DMS53 (cell line): ENCODE data around the gene PRCP.

Source experiments
- DNase-seq: peaks from one replicate; lab custom pipeline; 2025; lab: John Stamatoyannopoulos, UW

Gene PRCP

GRCh38 chr11:82828472-82828871 is 71.8 kb downstream of the PRCP start:
- DNase-seq: no peak

- no peak for DNase-seq
These were observed 73.7 kb downstream of the PRCP start for GRCh38 chr11:82826526-82826925.

DNA sequence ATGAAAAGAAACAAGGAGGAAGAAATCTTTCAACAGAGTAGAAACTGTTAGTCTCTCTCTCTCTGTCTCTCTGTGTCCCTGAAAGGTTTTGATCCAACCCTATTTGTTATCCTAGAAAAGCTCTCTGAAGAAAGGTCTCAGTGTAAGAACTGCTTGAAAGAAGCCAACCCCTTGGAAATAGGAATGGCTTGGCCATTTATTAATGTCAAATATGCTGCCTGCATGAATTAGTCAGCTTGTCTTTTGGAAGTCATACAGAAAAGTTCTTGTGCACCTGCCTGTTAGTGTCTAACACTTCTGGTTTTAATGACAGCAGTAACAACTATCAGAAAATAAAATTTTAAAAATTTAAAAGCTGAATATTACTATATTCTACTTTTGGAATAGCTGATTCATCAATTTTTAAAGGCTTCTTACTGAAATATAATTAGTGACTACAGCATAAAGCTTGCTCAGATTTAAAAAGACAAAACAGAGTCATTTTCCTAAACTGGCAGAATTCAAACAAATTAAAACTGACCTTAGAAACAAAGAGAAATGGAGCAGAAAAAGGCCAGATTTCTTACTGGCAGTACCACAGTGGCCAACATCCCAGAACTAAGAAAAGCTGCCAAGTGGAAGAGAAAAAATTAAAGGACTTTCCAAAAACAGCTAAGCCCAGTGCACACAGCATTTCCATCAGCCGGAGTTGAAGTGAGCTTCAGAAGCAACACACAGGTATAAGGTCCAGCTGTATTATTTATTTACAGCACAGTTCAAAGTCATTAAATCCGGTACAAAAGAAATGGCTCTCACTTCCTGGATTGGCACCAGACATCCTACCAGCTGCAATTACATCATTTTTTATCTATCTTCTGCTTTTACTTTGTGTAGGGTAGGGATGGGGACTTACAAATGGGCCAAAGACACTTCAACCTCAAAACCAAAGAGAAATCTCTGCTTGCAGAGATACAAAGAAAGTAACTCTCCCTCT is 76.3 kb downstream of the PRCP start:
- peak; percentile 88 for DNase-seq

- DNase-seq: peak; percentile 98
These were observed 81.7 kb downstream of the PRCP start for GRCh38 chr11:82818409-82819043.

GRCh38 chr11:82815406-82815805 is 84.8 kb downstream of the PRCP start:
- no peak for DNase-seq

GRCh38 chr11:82814379-82814778 is 85.9 kb downstream of the PRCP start:
- no peak for DNase-seq

DNA sequence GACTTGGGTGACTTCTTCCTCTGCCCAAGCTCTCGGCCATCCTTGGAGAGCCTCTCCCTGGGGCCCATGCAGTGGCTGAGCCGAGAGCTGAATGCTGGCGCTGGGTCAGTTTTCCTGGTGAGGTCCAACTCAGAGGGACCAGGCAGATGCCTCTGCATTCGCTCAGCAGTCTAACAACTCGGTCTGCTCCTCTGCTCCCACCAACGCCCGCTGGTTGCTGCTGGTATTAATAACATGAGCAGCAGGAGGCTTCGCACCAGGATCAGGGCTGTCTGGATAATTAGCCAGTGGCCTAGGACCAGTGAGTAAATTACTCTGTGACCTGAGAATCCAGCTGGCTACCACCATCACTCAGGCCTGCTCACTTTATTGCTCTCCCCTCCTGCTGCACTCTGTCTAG is 88.9 kb downstream of the PRCP start:
- no peak for DNase-seq

DNA sequence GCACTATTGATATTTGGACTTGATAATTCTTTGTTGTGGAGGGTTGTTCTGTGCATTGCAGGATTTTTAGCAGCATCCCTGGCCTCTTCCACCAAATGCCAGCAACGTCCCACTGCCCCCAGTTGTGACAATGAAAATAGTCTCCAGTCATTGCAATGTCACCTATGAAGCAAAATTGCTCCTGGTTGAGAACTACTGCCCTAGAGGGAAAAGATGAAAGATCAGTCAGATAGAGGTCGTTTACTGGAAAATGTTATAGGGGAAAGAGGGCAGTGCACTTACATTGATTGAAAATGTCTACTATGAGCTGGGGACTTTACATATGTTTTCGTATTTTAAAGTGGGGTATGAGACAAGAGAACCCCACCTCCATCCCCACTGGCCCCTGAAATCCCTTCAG is 89.5 kb downstream of the PRCP start:
- DNase-seq: no peak

- DNase-seq: no peak
These were observed 89.9 kb downstream of the PRCP start for GRCh38 chr11:82810326-82810725.

DNA sequence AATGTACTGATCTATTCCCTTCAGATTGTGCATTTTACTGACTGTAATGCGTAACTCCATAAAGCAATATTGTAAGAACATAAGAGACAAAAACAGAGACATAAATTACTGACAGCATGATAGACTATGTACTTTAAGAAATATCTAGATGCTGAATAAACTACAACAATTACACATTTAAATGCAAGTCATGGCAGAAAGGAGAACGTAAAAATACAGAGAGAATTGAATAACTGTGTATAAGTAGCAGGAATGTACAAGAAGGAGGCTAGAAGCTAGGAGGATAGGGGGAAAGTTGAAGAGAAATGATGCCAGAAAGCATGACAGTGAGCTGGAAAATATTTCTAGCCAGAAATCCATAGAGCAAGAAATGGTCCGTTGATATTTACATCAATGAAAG is 92.6 kb downstream of the PRCP start:
- DNase-seq: no peak

GRCh38 chr11:82802710-82803109 is 97.5 kb downstream of the PRCP start:
- no peak for DNase-seq

DNA sequence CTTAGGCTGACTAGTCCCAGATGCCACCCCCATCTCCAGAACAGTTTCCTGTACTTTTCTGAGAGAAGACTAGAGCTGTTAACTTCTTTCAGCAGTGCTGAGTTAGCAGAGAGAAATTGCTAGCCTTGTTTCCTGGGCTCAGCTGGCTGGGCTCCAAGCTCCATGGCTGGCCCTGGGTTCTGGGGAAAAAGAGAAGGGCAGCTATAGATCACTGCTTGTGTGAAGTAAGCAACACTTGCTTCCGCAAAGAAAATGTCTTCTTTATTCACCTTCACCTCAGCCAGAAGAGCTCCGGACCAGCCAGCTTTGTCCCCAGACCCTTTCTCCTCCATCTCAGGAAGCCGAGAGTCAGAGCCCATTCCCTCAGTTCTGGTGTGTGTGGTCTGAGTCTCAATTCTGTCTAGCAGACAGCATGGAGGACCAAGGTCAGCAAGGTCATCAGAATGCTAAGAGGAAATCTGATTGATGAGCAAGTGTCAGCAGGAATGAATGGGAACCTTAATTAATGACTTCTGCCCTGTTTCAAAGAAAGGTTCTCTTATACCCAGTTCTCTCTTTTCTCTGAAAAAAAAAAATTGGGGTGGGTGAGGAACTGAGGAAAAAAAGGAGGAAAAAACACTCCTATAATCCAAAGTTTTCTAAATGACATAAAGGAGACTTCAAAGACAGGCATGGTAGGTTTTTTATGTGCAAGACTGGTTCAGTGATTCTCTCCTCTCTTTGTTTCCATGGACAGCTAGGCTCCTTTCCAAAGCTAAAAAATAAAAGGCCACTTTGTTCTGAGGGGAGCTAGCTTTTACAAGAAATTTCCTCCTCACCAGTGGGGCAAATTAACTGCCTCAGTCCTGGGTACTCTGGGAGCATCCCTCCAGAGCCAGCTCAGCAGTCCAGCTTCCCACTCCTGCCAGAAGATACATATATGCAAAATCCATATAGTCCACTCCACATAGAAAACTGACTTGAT is 103.0 kb downstream of the PRCP start:
- no peak for DNase-seq

- no peak for DNase-seq
These were observed 105.7 kb downstream of the PRCP start for GRCh38 chr11:82794490-82794889.

GRCh38 chr11:82792822-82793569 is 107.2 kb downstream of the PRCP start:
- DNase-seq: no peak

- no peak for DNase-seq
These were observed 107.9 kb downstream of the PRCP start for GRCh38 chr11:82792319-82792718.

DNA sequence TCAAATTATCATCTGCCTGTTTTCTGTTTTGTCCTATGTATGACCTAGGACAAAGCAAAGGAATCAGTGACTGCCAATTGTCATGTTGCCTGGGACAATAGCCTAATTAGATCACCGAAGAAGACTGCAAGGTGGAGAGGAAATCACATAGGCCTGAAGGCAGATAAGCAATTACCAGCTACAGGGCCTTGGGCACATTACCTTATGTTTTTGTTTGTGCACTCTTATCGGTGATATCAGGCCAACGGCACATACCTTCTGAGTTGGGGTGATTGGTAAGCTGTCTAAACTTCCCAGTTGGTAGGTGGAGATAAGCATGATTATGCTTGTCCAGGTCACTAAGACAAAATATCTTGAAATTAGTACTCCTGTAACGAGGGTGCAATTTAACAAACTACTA is 108.5 kb downstream of the PRCP start:
- no peak for DNase-seq

DNA sequence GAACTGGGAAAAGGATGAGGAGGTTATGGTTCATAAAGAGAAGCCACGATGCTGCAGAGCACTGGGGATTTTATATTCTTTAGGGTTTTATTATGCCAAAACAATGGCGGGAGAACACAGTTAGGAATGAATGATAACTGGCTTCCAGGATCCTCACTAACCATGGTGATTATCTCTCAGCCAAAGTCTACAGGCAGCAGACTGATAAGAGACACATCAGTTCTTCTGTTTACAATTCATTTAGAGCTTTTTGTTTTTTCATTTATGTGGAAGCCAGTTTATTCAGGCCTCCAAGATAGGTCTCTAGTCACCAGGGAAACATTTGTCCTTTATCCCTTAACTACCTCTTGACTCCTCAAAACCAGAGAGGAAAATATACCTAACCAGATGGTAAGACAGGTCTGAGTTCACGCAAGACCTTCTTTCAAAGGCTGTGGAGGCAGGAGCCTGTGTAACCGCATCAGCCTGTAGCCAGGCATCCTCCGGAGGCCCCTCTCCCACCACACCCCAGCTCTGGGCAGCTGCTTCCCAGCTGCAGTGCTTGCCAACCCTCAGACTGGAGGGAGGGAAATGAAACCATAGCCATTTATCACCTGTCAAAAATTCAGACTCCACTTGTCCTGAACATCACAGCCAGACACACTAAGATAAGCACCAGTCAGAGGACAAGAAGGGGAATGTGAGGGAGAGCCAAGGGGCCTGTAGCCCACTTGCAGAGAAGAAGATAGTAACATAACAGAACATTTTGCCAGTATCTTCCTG is 109.3 kb downstream of the PRCP start:
- DNase-seq: peak; percentile 36

DNA sequence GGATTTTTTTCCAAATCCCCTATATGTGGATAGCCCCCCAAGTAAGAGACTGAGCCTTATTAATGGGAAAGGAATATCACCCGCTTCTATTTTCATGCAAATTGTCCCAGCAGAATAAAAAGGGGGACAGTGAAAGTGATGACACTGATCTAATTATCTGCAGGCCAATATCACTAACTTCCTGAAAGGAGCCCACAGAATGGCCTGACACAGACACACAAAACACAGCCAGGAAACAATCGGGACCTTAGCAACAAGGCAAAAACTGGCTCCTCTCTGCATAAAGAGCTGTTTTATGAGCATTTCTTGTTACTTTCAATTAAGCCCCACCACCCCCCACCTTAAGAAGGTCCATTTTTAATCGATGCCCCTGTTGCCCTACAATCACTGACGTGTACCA is 112.2 kb downstream of the PRCP start:
- no peak for DNase-seq

DNA sequence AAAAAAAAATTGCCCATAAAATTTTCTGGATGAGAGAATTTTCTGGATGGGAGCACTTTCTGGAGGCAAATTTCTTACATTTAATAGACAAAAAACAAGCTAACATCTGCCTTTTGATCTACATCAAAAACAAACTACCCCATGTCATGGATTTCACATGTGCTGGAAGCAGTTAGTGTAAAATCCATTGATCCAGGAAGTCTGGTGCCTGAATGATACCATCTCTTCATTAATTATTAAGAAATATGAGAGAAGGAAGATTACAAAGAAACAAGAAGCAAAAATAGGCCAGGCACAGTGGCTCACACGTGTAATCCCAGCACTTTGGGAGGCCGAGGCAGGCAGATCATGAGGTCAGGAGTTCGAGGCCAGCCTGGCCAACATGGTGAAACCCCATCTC is 113.4 kb downstream of the PRCP start:
- no peak for DNase-seq

- no peak for DNase-seq
These were observed 114.2 kb downstream of the PRCP start for GRCh38 chr11:82786001-82786400.
